ENCODE results near the gene PGLYRP2. TPM values are rescaled to one million over a fixed set of nuclear protein-coding genes. Genes with fewer than 3 reads are reported as not detected.

Gene PGLYRP2
- total RNA-seq, 1 donor from 2014 or later = not detected

- no peak overlapping the region for H3K4me3 ChIP-seq (ENCODE audit: low read depth, low read length)
- TF ChIP-seq CTCF (conservative IDR thresholded peaks at IDR 0.05; ENCODE audit: low read depth, low read length) = no peak
- DNase-seq (ENCODE audit: low read depth) = no peak
Observed at GRCh38 chr19:15455996-15456395, 23.3 kb downstream of the PGLYRP2 start.

- H3K4me3 ChIP-seq (ENCODE audit: low read depth, low read length) = no peak overlapping the region
- no peak for DNase-seq (ENCODE audit: low read depth)
- TF ChIP-seq CTCF (conservative IDR thresholded peaks at IDR 0.05; ENCODE audit: low read depth, low read length) = peak; percentile 43
Observed at GRCh38 chr19:15453906-15454860, 25.1 kb downstream of the PGLYRP2 start.

- TF ChIP-seq CTCF (conservative IDR thresholded peaks at IDR 0.05; ENCODE audit: low read depth, low read length) = peak; percentile 34
- no peak for DNase-seq (ENCODE audit: low read depth)
- H3K4me3 ChIP-seq (ENCODE audit: low read depth, low read length) = peak overlapping the region; percentile 62
Observed at GRCh38 chr19:15453091-15453578, 26.2 kb downstream of the PGLYRP2 start.

- H3K4me3 ChIP-seq (ENCODE audit: low read depth, low read length) = peak overlapping the region; percentile 62
- no peak for TF ChIP-seq CTCF (conservative IDR thresholded peaks at IDR 0.05; ENCODE audit: low read depth, low read length)
Observed at GRCh38 chr19:15452111-15453047, 26.9 kb downstream of the PGLYRP2 start.

GRCh38 chr19:15450528-15450890, 28.8 kb downstream of the PGLYRP2 start:
- no peak for TF ChIP-seq CTCF (conservative IDR thresholded peaks at IDR 0.05; ENCODE audit: low read depth, low read length)
- no peak overlapping the region for H3K4me3 ChIP-seq (ENCODE audit: low read depth, low read length)
- no peak for DNase-seq (ENCODE audit: low read depth)

More at GRCh38 chr19:15452111-15453047, 26.9 kb downstream of the PGLYRP2 start:
- peak; percentile 71 for DNase-seq (ENCODE audit: low read depth)

- TF ChIP-seq CTCF (conservative IDR thresholded peaks at IDR 0.05; ENCODE audit: low read depth, low read length) = no peak
- DNase-seq (ENCODE audit: low read depth) = no peak
- peak within 1 kb of the TSS; percentile 71 for H3K4me3 ChIP-seq (ENCODE audit: low read depth, low read length)
Observed at GRCh38 chr19:15449620-15450527, 29.4 kb downstream of the PGLYRP2 start, which contains the start of gene WIZ. WIZ (minus strand) TSS chr19:15449956; CDS start chr19:15448307, 1,649 bp downstream.

Measured in epithelial cell of proximal tubule (primary cell).